Measurements from ENCODE around the gene CDY1B.
"Not testable (repeated sequence)": the region's sequence is repeated elsewhere in the genome, so short reads cannot be mapped to it uniquely, and the experiment has no call there.

DNA sequence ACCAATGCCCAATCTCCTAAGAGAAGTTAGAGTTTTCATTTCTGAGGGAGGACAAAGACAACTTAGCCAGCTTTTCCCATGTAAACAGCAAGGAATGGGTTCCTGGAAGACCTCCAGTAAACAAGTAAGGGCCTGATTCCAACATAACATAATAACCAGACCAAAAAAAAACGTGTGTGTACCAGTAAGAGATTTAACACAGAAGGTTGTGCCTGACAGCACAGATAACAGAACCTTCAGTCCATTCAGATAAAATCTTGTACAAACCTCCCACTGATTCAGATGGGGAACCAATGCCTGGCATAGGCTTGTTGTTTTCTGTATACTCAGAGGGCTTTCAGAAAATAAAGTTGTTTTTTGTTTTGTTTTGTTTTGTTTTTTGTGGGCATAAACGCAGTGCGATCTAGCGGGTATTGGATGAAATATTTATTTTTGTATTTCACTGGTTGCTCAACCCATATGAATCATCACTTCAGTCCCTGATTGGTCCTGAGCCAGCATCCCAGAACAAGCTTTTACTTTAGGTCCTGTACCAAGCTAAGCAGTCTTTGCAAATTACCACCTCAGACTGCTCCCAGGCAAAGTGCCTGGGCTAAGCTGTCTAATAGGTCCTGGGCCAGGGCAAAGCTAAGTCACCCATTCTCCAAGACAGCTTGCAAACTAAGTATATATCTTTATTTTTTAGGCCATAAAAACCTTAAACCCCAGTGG lies 8.7 kb downstream of the CDY1B start:
- not testable (repeated sequence) for TF ChIP-seq CTCF, POLR2A, POLR2AphosphoS5 (IDR thresholded peaks at IDR 0.05)

Measured in sigmoid colon (tissue), 4 donors.